ENCODE measurements around the gene FBLL1.
A peak's percentile ranks its signal among the peaks of the same experiment; 100 is the strongest.
"Not testable (repeated sequence)": the region's sequence is repeated elsewhere in the genome, so short reads cannot be mapped to it uniquely, and the experiment has no call there.

FBLL1 gene

GRCh38 chr5:168553377-168554130 lies 24.4 kb downstream of the FBLL1 start:
- DNase-seq: no peak

DNA sequence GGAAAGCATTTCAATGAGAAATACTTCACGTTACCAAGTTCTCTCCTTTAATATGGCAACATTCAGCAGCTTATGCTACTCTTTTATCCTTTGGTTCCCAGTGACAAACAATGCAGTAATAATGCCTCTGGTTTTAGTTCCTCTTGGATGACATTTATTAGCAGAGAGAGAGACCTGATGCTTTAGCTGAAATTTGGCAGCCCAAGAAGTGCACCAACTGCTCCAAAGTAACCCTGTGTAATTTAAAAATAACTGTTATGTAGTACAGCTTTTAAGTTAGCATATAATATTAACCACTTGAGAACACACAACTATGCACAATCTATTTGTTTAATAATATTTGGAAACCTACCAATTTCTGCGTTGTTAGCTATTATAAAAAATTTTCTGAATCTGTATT lies 28.3 kb downstream of the FBLL1 start:
- DNase-seq: no peak

- DNase-seq: no peak
Measured at GRCh38 chr5:168562279-168562678, 33.2 kb downstream of the FBLL1 start.

DNA sequence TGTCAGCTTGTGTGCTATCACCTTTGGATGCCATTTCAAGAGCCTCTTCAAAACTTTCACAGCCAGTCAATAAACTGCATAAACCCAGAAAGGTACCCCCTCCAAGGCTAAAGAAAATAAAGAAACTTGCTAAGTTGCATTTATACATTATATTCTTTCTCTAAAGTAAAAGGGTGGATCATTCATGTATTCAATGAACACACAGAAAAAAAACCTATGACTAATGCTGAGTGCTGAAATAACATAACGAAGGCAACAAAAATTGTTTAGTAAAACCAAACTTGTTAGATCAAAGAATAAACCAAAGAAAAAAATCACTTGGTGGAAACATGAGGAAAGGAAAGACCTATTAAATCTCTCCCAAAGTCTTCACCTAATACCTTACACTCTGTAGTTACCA lies 34.9 kb downstream of the FBLL1 start:
- DNase-seq: no peak

DNA sequence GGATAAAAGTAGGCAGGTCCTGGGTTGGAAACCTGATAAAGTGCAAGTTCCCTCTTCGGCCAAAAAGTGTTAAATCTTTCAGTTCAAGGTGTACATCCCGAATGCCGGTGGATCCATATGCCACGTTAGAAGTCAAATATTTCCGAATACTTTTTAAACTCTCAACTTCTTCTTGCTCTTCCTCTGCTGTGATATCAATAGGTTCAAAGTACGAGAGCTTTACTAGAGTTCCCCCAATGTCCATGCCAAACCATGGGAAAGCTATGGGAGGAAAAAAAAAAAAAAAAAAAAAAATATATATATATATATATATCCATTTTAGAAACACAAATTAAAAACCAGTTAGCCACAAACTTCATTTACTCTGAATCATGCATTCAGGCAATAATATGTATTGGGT lies 39.6 kb downstream of the FBLL1 start:
- DNase-seq: no peak

GRCh38 chr5:168570490-168571328 lies 41.6 kb downstream of the FBLL1 start:
- DNase-seq: no peak

- not testable (repeated sequence) for DNase-seq
Measured at GRCh38 chr5:168573663-168574062, 44.6 kb downstream of the FBLL1 start.

DNA sequence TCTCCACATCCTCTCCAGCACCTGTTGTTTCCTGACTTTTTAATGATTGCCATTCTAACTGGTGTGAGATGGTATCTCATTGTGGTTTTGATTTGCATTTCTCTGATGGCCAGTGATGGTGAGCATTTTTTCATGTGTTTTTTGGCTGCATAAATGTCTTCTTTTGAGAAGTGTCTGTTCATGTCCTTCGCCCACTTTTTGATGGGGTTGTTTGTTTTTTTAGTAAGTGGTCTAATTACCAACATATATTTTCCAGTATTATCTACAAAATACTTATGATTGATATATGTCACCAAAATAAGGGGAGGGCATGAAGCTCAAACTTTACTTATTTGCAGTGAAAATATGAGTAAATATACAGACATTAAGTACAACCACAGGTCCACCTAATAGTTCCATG lies 45.1 kb downstream of the FBLL1 start:
- DNase-seq: not testable (repeated sequence)

DNA sequence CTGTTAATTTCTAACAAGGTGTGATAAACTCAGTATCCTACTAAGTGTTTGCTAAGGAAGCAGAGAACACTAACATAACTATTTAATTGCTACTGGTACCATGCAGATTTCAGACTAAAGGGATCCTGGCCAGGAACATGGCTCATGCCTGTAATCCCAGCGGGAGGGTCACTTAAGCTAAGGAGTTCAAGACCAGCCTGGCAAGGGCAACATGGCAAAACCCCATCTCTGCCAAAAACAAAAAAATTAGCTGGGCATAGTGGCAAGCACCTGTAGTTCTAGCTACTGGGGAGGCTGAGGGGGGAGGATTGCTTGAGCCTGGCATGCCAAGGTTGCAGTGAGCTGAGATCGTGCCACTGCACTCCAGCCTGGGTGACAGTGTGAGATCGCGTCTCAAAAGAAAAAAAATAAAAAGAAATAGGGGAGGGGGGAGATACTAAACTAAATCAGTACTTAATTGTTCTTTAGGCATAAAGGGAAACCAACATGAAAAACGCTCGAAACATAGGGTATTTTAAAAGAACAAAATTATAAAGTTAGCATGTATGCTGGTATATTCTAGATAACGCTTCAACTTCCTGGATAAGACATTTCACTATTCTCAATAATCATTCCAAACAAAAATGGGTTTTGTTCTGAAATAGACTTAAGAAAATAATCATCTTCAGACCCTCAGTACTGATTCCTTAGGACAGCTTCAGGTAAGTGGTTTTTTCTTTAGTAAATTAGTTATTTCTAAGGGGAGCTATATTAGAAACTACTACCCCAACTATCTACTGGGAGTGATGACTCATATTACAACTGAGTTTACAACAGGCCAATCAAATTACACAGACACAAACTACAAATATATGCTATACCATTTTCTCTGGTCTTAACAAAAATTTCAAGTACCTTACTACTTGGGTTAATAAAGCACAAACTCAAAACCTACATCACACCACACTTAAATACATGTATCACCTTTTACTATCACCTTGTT lies 46.6 kb downstream of the FBLL1 start:
- no peak for DNase-seq

GRCh38 chr5:168578006-168578405 lies 48.9 kb downstream of the FBLL1 start:
- no peak for DNase-seq

GRCh38 chr5:168578538-168579487 lies 49.7 kb downstream of the FBLL1 start, which contains the start of gene PANK3:
TSS of gene PANK3 (minus strand) at chr5:168579368. CDS start at chr5:168579283, 85 bp downstream.
- DNase-seq: no peak

DNA sequence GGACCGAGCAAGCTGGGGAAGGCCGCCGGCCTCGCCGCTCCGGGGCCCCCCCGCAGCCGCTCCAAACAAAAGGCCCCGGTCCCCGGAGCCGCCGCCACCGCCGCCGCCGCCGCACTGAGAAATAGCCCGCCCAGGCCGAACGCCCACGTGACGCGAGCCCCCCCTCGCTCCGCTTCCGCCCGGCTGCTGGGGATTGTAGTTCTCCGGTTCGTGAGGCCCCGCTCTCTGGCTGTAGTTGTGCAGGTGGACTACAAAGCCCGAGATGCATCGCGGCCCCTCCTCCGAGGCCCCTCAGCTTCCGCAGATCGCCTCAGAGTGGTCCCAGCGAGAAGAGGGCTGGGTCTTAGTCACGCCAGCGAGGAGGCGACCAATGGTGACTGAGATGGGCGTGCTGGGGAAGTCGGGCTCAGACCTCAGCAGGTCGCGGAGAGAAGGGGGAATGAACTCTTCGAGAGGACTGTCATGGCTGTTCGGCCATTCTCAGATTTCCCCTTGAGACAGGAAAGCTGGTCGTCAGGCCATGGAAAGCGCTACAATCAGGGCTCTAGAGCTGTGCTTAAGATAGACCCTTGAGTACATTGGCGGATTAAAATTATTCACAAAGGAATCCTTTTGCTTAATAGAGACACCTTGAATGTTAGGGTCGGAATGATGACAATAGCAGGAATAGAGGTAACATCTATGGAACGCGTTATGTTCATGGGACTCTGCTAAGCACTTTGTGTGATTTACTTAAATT lies 50.6 kb downstream of the FBLL1 start:
- peak; percentile 80 to 98 for DNase-seq

GRCh38 chr5:168580227-168580508 lies 51.1 kb downstream of the FBLL1 start:
- DNase-seq: no peak
